ENCODE results near the gene VWC2L.

The VWC2L gene

DNA sequence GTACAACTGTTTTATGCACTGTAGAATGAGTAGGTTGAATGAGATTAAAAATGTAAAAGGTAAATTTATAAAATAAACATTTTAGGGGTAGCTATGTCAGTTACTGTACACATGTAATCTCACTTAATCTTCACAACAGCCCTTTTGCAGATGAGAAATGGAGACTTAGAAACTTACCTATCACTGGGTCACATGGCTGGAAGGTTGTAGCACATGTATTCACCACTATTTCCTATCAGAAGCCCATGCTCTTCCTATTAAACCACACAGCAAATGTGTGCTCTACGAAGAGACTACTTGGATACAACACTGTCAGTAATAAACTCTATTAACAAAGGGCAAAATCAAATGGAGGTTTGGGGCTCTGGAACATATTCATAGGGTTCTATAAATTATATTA, 60.5 kb downstream of the VWC2L start:
- no peak for DNase-seq

DNA sequence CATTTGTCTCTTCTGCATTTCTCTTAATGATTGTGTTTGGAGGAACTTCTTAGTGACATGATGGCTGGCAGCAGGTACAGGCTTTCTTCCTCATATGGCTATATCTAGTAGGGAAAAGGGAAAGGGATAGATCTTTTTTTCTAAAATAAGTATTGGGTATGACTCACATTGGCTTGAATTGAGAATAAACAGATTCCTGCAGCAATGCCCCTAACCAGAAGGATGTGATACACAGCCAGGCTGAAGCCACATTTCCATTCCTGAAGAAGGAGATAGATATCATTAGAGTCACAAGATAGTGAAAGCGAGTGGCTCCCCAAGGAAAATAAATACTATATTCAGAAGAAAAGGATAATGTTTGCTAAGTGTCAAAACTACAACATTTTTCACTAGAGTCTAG, 61.1 kb downstream of the VWC2L start:
- DNase-seq: no peak

- DNase-seq: no peak
Measured at GRCh38 chr2:214477305-214477704, 66.5 kb downstream of the VWC2L start.

DNA sequence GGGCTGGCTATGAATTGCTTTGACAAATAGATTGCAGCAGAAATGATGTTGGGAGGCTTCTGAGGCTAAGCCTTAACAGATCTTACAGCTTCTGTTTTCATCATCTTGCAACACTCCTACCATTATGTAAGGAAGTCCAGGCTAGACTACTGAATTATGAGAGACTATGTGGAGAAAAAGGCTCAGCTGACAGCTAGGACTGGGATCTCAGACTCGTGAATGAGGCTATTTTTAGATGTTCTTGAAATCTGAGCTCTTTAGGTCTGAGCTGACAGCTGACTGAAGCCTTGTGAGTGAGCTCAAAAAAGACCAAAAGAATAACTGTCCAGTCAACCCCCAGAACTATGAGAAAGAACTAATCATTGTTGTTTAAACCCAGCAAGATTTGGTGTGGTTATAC, 70.3 kb downstream of the VWC2L start:
- DNase-seq: no peak

DNA sequence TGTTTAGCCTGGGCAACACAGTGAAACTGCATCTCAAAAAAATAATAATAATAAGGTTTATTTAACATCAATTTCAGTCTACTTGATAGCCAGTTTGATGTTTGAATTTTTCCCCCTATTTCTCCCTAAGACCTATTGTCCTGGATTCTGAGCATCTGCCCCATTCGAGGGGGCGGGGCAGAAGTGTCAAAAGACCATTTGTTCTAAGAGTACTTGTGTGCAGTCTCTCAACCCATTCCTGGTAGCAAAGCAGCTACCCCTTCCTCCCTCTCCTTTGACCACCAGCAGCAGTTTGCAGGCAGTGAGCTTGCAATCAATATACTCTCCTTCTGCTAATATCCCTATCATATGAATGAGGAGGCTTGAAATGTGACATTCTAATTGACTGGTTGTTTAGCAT, 71.9 kb downstream of the VWC2L start:
- DNase-seq: no peak

GRCh38 chr2:214484239-214484638, 73.4 kb downstream of the VWC2L start:
- DNase-seq: no peak

DNA sequence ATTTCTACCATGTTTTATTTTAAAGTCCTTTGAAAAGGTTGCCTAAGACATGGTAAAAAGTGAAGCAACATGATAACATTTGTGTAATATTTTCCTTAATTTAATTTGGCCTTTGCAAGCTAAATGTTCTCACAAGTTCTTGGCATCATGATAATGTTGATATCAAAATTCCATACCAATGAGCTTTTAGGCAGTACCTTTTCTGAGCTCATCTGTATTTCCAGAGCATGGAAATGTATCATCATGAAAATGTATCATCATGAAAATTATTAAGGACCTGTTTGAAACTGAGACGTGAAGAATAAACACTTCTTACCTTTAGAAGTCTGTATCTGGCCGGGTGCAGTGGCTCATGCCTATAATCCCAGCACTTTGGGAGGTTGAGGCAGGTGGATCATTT, 73.8 kb downstream of the VWC2L start:
- DNase-seq: no peak

- DNase-seq: no peak
Measured at GRCh38 chr2:214489181-214489580, 78.3 kb downstream of the VWC2L start.

GRCh38 chr2:214489702-214490101, 78.8 kb downstream of the VWC2L start:
- DNase-seq: no peak

DNA sequence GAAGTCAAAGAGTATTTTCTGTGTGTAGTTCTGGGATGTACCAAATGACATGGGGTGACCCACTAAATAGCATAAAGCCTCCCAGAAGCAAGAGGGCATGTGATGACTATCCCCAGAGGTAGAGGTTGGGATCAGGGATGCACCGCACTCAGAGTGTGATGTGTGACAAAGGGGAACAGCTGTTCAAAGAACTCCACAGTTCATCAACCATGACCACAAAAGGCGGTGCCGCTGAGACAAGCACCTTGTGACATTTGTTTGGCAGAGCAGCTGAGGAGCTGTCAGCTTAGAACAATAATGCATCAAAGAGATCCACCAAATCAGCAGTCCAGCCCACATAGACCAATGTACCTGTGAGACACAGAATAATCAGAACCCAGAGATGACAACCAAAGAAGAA, 81.3 kb downstream of the VWC2L start:
- DNase-seq: no peak

GRCh38 chr2:214492608-214493007, 81.8 kb downstream of the VWC2L start:
- no peak for DNase-seq

DNA sequence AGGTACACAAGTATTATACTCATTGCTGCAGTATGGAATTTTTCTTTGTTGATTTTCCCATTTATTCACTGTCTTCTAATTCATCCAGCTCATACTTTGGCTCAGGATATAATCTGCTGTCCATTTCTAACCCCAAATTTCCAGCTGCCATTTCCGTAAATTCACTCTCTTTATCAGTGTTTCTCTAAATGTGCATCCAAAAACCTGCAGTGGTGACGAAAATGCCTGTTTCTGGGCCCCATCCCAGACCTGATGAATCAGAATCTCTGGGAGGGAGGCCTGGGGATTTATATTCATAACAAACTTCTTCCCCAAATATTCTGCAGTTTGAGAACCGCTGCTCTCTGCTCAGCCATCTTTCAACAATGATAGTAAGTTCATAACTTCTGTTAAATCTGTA, 86.6 kb downstream of the VWC2L start:
- no peak for DNase-seq

- peak; percentile 2 for DNase-seq
Measured at GRCh38 chr2:214503568-214503967, 92.7 kb downstream of the VWC2L start.

- DNase-seq: no peak
Measured at GRCh38 chr2:214504599-214505376, 93.9 kb downstream of the VWC2L start.

GRCh38 chr2:214507032-214507431, 96.2 kb downstream of the VWC2L start:
- DNase-seq: no peak

GRCh38 chr2:214514704-214515103, 103.8 kb downstream of the VWC2L start:
- DNase-seq: no peak

DNA sequence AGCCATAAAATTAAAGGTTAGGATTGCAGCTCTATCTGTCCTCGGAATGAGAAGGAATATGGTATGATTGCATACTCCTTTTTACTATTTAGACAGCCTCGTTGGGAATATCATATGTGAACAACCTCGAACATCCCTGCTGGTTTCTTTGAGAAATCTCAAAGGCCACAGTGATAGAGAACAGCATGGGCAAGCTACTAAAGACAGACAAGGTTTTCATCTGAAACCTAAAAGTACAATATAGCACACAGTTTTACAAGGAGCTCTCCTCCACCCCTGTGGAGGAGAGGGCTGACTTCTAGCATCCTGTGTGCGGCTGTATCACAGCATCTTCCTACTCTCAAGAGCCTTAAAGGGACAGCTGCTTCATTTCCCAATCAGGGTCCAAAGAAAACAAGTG, 104.3 kb downstream of the VWC2L start:
- no peak for DNase-seq

DNA sequence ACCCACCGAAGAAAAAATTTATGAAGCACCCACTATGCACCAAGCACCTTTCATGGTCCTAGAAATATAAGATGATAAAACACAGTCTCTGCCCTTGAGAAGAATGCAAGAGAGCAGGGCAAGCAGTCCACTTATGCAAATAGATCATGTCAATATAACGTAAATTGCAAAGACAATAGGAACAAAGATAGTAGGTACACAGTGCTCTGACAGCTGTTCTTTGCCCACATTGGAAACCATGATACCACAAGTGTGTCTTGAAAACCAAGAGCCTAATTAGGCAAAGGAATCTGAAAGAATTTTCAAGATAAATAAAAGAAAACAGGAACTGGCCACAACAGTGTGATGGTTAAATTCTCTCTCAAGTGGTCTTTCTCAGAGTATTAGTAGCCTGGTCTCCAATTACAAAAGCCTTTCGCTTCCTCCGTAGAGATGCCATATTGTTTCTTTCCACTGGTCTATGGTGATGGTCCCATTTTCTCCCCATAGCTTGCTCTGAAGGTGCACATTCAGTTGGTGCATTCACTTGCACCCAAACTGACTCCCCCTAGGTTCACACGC, 108.5 kb downstream of the VWC2L start:
- no peak for DNase-seq

DNA sequence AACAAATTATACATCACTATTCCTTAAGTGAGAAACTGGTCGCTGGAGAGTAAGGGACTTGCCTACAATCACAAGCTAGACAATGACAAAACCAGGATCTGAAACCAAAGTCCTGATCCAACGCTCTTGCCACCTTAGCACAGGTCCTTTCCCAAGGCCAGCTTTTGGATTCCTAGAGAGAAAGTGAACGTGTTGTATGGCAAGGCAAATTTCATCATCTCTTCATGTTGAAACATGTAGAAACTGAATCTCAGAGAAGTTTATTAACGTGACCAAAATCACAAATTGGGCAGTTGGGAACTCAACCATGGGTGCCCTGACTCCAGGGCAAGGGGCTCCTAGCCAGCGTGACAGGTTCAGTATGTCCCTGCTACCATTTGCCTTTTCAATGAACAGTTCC, 118.2 kb downstream of the VWC2L start:
- no peak for DNase-seq

GRCh38 chr2:214529514-214529913, 118.7 kb downstream of the VWC2L start:
- DNase-seq: no peak

DNA sequence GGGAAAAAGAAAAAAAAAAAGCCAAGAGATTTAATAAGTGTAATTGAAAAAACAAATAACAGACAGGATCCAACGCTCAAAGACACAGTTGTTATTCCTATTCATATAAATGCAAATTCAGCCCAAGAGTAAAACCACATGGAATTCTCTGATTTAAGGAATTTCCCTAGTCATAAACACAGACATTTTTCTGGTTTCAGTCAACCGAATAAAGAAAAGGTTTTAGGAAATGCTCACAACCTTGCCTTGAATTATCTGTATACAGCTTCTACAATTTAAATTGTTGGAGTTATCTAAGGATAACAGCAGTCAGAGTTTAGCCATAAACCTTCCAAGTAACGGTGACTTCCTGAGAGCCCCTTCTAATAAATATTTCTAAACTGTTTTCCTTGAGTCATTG, 122.7 kb downstream of the VWC2L start:
- DNase-seq: no peak

DNA sequence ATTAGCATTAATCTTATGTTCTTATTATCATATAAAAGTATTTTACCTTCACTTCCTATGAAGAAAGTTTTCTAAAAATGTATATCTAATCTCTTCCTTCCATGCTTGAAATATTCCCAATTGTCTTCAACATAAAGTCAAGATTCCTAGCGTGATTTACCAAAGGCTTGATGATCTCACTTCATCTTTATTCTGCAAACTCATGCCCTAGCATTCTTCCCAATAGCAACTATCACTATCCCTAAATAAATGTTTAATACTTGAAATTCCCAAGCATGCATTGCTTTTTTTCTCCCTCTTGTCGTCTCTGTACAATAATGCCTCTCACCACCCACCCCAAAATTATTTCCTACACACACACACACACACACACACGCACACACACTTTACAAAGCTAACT, 125.8 kb downstream of the VWC2L start:
- DNase-seq: no peak

DNA sequence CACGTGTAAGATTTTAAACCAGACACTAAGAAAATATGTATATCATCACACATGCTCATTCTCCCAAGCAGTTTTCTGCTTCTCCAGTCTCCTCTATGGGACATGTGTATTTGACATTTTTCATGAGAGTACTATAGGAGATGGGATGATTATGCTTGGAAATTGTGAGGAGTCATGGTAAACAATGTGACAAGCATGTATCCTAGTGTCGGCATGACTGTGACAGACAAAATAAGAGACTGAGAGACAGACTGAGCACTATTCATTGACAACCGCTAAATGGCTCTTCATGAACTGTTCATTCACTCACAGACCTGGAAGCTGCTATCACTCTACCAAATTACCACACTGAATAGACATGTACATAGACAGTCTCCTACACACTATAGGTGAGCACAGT, 127.1 kb downstream of the VWC2L start:
- no peak for DNase-seq

DNA sequence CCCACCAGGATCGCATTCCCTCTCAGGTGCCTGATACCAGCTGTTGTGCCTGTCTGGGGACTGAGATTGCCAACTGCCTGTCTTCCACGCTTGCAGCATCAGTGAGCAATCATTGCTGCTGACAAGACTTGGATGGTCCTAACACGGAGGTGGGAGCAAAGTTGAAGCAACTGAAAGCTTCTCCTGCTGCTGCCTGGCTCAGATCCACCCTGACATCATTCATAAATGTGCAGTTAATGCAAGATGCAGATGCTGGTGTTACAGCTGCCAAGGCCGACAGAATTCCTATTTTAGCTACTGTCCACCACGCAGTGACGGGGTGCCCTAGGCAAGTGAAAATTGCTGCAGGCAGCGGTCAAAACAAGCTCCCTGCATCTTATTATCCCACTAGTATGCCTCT, 131.4 kb downstream of the VWC2L start:
- DNase-seq: no peak

DNA sequence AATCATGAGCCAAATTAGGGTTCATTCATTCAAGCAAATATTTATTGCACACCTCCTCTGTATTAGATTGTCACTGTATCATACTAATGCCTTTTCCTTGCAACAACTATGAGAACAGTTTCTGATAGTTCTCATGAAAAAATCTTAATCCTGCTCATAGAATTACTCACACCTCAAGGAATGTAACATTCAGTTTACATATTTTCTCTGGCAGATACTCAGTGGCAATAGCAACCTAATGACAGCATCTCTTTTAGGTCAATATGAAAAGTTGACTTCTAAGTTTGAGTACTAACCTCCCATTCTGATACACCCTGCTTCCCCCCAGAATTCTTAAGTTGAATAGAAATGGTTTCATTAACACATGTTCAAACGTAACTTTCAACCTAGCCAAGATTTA, 132.0 kb downstream of the VWC2L start:
- DNase-seq: no peak

Data from activated CD4-positive, alpha-beta T cell treated with anti-CD3 and anti-CD28 coated beads, Interleukin-10, Interleukin-2, amounts not matched to agents 100 ng/mL and 50 ng/mL, durations not matched to agents 16 hours and 8 hours (primary cell).